HFFc6 (cell line): Measurements from ENCODE around the gene COL25A1. TPM values are rescaled to one million over a fixed set of nuclear protein-coding genes. Genes with fewer than 3 reads are reported as not detected.
A peak's percentile ranks its signal among the peaks of the same experiment; 100 is the strongest.

Source experiments
- DNase-seq: peaks from one replicate; pipeline ENCODE4 v3.0.0-alpha.2; 2018
- H3K27ac Mint-ChIP-seq: 2 replicates; pipeline ENCODE4 v1.8.0; 2020; ENCODE audit warnings: mild to moderate bottlenecking, mixed read lengths
- H3K27me3 Mint-ChIP-seq: 2 replicates; pipeline ENCODE4 v1.8.0; 2021; ENCODE audit warnings: mild to moderate bottlenecking, moderate library complexity, mixed read lengths; ENCODE audit not compliant: insufficient read depth
- H3K36me3 Mint-ChIP-seq: 2 replicates; pipeline ENCODE4 v1.8.0; 2021; ENCODE audit warnings: low read depth, mixed read lengths
- H3K4me1 Mint-ChIP-seq: 2 replicates; pipeline ENCODE4 v1.8.0; 2020; ENCODE audit warnings: low read depth, mixed read lengths
- H3K4me3 Mint-ChIP-seq: 2 replicates; pipeline ENCODE4 v1.8.0; 2020; ENCODE audit warnings: mild to moderate bottlenecking, moderate library complexity, mixed read lengths
- H3K9me3 Mint-ChIP-seq: 2 replicates; pipeline ENCODE4 v1.8.0; 2020; ENCODE audit warnings: mild to moderate bottlenecking, mixed read lengths
- total RNA-seq, 6 experiments: library from RNA; stranded (reverse); fragmentation: NEBNext Ultra II Directional; extraction: Animal tissue kit (Norgen Biotek cat#: 25700); gene quantifications; 2 replicates in 1 of 6; 3 replicates in 5 of 6; pipeline ENCODE4 v1.2.3, GENCODE V29; 2021
- TF ChIP-seq, protein P1 (sequence below): fragments of 200-600 bp; sonication (generic); IDR thresholded peaks from 2 replicates; pipeline ENCODE4 v1.5.0; 2021; ENCODE audit warnings: antibody characterized with exemption, mild to moderate bottlenecking

Gene COL25A1
- total RNA-seq, 6 experiments from 2014 or later, result not detected

DNA sequence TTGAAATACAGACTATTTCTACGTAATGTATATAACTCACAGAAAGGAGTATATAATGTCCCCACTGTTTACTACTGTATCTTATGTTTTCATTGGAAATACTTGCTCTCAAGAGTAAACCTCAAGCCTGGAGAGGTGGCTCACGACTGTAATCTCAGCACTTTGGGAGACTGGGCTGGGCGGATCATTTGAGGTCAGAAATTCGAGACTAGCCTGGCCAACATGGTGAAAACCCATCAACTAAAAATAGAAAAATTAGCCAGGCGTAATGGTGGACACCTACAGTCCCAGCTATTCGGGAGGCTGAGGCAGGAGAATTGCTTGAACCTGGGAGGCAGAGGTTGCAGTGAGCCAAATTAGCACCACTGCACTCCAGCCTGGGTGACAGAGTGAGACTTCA lies 92.8 kb downstream of the COL25A1 start:
- no peak for DNase-seq
- Mint-ChIP-seq H3K27ac (no peak overlapping the region), H3K4me3 (no peak overlapping the region), H3K9me3 (no peaks in the 10 kb centered on the region), H3K27me3 (peaks cover 8% of the 10 kb centered on the region), H3K36me3 (no peaks in the 10 kb centered on the region), H3K4me1 (no peaks in the 10 kb centered on the region)
- TF ChIP-seq, protein P1, sequence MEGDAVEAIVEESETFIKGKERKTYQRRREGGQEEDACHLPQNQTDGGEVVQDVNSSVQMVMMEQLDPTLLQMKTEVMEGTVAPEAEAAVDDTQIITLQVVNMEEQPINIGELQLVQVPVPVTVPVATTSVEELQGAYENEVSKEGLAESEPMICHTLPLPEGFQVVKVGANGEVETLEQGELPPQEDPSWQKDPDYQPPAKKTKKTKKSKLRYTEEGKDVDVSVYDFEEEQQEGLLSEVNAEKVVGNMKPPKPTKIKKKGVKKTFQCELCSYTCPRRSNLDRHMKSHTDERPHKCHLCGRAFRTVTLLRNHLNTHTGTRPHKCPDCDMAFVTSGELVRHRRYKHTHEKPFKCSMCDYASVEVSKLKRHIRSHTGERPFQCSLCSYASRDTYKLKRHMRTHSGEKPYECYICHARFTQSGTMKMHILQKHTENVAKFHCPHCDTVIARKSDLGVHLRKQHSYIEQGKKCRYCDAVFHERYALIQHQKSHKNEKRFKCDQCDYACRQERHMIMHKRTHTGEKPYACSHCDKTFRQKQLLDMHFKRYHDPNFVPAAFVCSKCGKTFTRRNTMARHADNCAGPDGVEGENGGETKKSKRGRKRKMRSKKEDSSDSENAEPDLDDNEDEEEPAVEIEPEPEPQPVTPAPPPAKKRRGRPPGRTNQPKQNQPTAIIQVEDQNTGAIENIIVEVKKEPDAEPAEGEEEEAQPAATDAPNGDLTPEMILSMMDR, result no peak

DNA sequence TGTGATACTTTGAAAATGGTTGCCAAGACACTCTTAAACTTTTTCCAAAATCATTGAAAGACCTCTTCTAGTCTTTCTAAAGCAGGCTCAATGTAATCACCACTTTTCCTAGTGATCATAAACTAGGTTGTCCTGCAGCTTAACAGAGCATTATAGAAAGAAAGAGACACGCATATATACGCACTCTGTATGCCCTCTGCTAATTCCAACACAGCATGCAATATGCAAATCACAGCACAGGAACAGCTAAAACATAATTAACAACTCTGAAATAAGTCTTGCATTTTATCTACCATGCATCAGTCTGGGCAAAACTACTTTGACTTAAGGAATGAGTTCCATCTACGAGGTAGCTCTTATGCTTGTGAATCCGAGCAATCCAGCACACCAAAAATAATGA lies 94.6 kb downstream of the COL25A1 start:
- Mint-ChIP-seq H3K9me3 (no peaks in the 10 kb centered on the region), H3K36me3 (no peaks in the 10 kb centered on the region), H3K4me3 (no peak overlapping the region), H3K27ac (no peak overlapping the region), H3K27me3 (peaks cover 8% of the 10 kb centered on the region), H3K4me1 (no peaks in the 10 kb centered on the region)
- TF ChIP-seq, protein P1, result no peak
- no peak for DNase-seq

GRCh38 chr4:109207061-109207460 lies 95.4 kb downstream of the COL25A1 start:
- Mint-ChIP-seq H3K27me3 (peaks cover 8% of the 10 kb centered on the region), H3K36me3 (no peaks in the 10 kb centered on the region), H3K9me3 (no peaks in the 10 kb centered on the region; the same call in 1 of the 2 replicates), H3K4me1 (no peaks in the 10 kb centered on the region), H3K4me3 (no peak overlapping the region), H3K27ac (no peak overlapping the region)
- TF ChIP-seq, protein P1, result no peak
- DNase-seq, result peak; percentile 41

GRCh38 chr4:109206620-109207019 lies 95.8 kb downstream of the COL25A1 start:
- DNase-seq, result no peak
- no peak overlapping the region for H3K4me3 Mint-ChIP-seq
- no peak overlapping the region for H3K27ac Mint-ChIP-seq
- H3K9me3 Mint-ChIP-seq, result no peaks in the 10 kb centered on the region; the same call in 1 of the 2 replicates
- H3K27me3 Mint-ChIP-seq, result peaks cover 8% of the 10 kb centered on the region
- no peaks in the 10 kb centered on the region for H3K36me3 Mint-ChIP-seq
- H3K4me1 Mint-ChIP-seq, result no peaks in the 10 kb centered on the region
- TF ChIP-seq, protein P1, result no peak

DNA sequence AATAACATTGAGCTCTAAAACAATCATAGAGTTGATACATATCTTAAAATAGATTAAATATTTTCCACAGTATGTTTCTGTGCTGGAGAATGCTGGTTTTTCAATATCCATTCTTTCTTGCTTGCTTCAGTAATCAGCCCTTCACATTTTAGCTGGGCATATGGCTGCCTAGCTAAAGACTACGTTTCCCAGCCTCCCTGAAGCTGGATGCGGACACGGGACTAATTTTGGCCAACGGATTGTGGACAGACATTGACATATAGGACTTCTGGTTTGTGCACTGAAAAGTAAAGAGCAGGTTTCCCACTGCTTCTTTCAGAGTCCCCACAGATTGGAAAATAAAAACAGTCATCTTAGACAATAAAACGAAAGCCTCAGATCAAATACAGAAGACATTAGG lies 97.3 kb downstream of the COL25A1 start:
- TF ChIP-seq, protein P1, result no peak
- no peaks in the 10 kb centered on the region for H3K4me1 Mint-ChIP-seq
- H3K4me3 Mint-ChIP-seq, result no peak overlapping the region
- no peak overlapping the region for H3K27ac Mint-ChIP-seq
- H3K9me3 Mint-ChIP-seq, result no peaks in the 10 kb centered on the region; the same call in 1 of the 2 replicates
- H3K27me3 Mint-ChIP-seq, result peaks cover 4% of the 10 kb centered on the region; the same call in 1 of the 2 replicates
- H3K36me3 Mint-ChIP-seq, result no peaks in the 10 kb centered on the region
- DNase-seq, result no peak

DNA sequence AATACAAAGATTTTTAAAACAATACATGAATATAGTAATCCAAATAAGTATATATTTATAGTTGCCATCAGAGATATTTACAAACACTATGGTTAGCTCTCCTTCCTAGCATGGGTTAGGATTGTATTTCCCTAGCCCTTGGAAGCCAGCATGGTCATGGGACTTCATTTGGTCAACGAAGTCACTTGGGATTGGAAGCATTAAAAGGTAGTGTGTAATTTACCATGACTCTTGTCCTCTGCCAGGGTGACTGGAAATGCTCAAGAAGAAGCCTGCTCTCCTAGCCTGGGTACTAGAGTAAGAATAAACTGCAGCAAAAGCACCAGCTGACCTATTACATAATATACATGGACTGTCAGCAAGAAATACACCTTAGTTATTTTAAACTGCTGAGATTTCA lies 102.9 kb downstream of the COL25A1 start:
- Mint-ChIP-seq H3K27ac (no peak overlapping the region), H3K4me1 (no peaks in the 10 kb centered on the region), H3K9me3 (no peaks in the 10 kb centered on the region; the same call in 1 of the 2 replicates), H3K27me3 (peaks cover 4% of the 10 kb centered on the region; the same call in 1 of the 2 replicates), H3K36me3 (no peaks in the 10 kb centered on the region), H3K4me3 (no peak overlapping the region)
- TF ChIP-seq, protein P1, result no peak
- no peak for DNase-seq
